ENCODE results near the gene BMPR1A. TPM values are rescaled to one million over a fixed set of nuclear protein-coding genes. Genes with fewer than 3 reads are reported as not detected.

The BMPR1A gene
- total and polyA plus RNA-seq, 12 donors: 4.4 to 55.9 (median 27.0) TPM

- Histone ChIP-seq H3K9me3 (replicated peaks in 1 of 3) (no peaks in the 10 kb centered on the region), H3K27ac (peak overlapping the region in 4 of 5 donors; percentile 4 to 64 (median 34)), H3K27me3 (no peaks in the 10 kb centered on the region), H3K4me3 (no peak overlapping the region), H3K4me1 (replicated peaks in 1 of 2) (peaks cover 7 to 16% of the 10 kb centered on the region in 2 donors), H3K36me3 (replicated peaks in 1 of 2) (no peaks in the 10 kb centered on the region)
- 46 to 51% (median 50%) methylated on average over 7 of the region's 7 CpGs for WGBS, 4 donors
- intact Hi-C loops (cut with DNase I): no loop called here
- no peak for TF ChIP-seq POLR2A (IDR thresholded peaks at IDR 0.05)
- TF ChIP-seq, protein P1, sequence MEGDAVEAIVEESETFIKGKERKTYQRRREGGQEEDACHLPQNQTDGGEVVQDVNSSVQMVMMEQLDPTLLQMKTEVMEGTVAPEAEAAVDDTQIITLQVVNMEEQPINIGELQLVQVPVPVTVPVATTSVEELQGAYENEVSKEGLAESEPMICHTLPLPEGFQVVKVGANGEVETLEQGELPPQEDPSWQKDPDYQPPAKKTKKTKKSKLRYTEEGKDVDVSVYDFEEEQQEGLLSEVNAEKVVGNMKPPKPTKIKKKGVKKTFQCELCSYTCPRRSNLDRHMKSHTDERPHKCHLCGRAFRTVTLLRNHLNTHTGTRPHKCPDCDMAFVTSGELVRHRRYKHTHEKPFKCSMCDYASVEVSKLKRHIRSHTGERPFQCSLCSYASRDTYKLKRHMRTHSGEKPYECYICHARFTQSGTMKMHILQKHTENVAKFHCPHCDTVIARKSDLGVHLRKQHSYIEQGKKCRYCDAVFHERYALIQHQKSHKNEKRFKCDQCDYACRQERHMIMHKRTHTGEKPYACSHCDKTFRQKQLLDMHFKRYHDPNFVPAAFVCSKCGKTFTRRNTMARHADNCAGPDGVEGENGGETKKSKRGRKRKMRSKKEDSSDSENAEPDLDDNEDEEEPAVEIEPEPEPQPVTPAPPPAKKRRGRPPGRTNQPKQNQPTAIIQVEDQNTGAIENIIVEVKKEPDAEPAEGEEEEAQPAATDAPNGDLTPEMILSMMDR (IDR thresholded peaks at IDR 0.05): no peak
- DNase-seq: peak in 4 of 7 donors; percentile 31 to 62 (median 47)
Measured at GRCh38 chr10:86888585-86889381, 132.4 kb downstream of the BMPR1A start.

DNA sequence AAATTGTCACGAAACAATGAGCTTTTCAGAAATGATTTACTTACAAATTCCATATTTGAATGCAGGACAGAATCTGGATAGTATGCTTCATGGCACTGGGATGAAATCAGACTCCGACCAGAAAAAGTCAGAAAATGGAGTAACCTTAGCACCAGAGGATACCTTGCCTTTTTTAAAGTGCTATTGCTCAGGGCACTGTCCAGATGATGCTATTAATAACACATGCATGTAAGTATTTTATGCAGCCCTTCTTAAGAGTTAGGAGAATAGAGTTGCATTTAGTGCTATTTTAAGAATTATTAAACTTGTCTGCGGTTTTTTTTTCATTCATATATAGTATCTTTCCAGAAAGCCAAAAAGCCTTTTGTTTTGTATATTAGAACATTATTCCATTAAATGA is 133.6 kb downstream of the BMPR1A start:
- Histone ChIP-seq H3K36me3 (replicated peaks in 1 of 2) (no peaks in the 10 kb centered on the region), H3K4me1 (replicated peaks in 1 of 2) (peaks cover 7 to 16% of the 10 kb centered on the region in 2 donors), H3K27me3 (no peaks in the 10 kb centered on the region), H3K27ac (no peak overlapping the region), H3K4me3 (no peak overlapping the region), H3K9me3 (replicated peaks in 1 of 3) (no peaks in the 10 kb centered on the region)
- 66 to 89% (median 69%) methylated on average over 3 of the region's 3 CpGs for WGBS, 4 donors
- intact Hi-C loops (cut with DNase I): no loop called here
- no peak for DNase-seq
- TF ChIP-seq POLR2A (IDR thresholded peaks at IDR 0.05): no peak
- TF ChIP-seq, protein P1 (IDR thresholded peaks at IDR 0.05): no peak

DNA sequence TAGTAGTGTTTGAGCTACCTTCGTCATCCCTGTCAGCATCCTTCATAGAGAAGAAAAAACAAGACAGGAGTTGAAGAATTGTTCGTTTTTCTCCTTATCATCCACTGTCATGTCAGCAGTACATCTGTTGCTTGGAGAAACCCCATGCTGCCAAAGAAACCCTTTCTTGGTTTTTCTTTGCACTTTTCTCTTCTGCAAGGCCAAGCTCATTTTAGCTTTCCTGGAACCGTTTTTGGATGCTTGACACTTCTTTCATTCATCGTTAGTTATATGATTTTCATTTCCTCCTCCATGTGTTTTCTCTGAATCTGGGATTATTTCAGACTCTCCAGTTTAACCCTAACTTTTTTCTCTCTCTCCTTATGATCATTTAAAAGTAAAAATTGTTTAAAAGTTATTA is 142.1 kb downstream of the BMPR1A start:
- Histone ChIP-seq H3K4me1 (replicated peaks in 1 of 2) (peaks cover 11 to 15% of the 10 kb centered on the region in 2 donors), H3K4me3 (no peak overlapping the region), H3K27me3 (no peaks in the 10 kb centered on the region), H3K27ac (no peak overlapping the region), H3K36me3 (replicated peaks in 1 of 2) (no peaks in the 10 kb centered on the region), H3K9me3 (replicated peaks in 1 of 3) (no peaks in the 10 kb centered on the region)
- DNase-seq: no peak
- intact Hi-C loops (cut with DNase I): loop anchor here (2.0 to 5.0 kb wide), 3 partner anchors 191 to 208 kb away; no protein-coding TSS in a partner anchor
- WGBS, 4 donors: 67 to 83% (median 71%) methylated on average over 4 of the region's 4 CpGs
- TF ChIP-seq, protein P1 (IDR thresholded peaks at IDR 0.05): no peak
- no peak for TF ChIP-seq POLR2A (IDR thresholded peaks at IDR 0.05)

GRCh38 chr10:86899132-86899531 is 142.7 kb downstream of the BMPR1A start:
- DNase-seq: peak in 1 of 7 donors; percentile 58
- peaks cover 11 to 15% of the 10 kb centered on the region in 2 donors for H3K4me1 ChIP-seq (replicated peaks in 1 of 2)
- no peak overlapping the region for H3K27ac ChIP-seq
- 54 to 78% (median 69%) methylated on average over 6 of the region's 6 CpGs for WGBS, 4 donors
- no peaks in the 10 kb centered on the region for H3K9me3 ChIP-seq (replicated peaks in 1 of 3)
- intact Hi-C loops (cut with DNase I): loop anchor here (2.0 to 5.0 kb wide), 3 partner anchors 192 to 208 kb away; no protein-coding TSS in a partner anchor
- no peak for TF ChIP-seq POLR2A (IDR thresholded peaks at IDR 0.05)
- TF ChIP-seq, protein P1 (IDR thresholded peaks at IDR 0.05): no peak
- no peaks in the 10 kb centered on the region for H3K27me3 ChIP-seq
- no peaks in the 10 kb centered on the region for H3K36me3 ChIP-seq (replicated peaks in 1 of 2)
- no peak overlapping the region for H3K4me3 ChIP-seq
